B cell (primary cell): ENCODE results near the gene PCK1. TPM values are rescaled to one million over a fixed set of nuclear protein-coding genes. Genes with fewer than 3 reads are reported as not detected.

Experiments
- ATAC-seq: fragments of 200-7000 bp; cut with Tn5 transposase; one replicate; pipeline ENCODE4 v1.10.0; 2021; ENCODE audit warnings: low read depth, mild to moderate bottlenecking, moderate number of reproducible peaks, moderate library complexity
- CTCF ChIA-PET: fragments of 350-600 bp; sonication (Branson Sonifier 250); formaldehyde crosslinking; loops from one replicate; lab custom pipeline; 2021; ENCODE audit warnings: antibody characterized with exemption, inconsistent platforms; lab: Charles Lee
- POLR2A ChIA-PET: fragments of 350-600 bp; sonication (Branson Sonifier 250); formaldehyde crosslinking; loops from one replicate; lab custom pipeline; 2021; ENCODE audit warnings: antibody characterized with exemption; lab: Charles Lee
- DNase-seq: peaks from one replicate; pipeline ENCODE4 v3.0.0; 2013
- H2AFZ ChIP-seq: 2 replicates; pipeline ENCODE4 v1.6.1; 2012; ENCODE audit warnings: mild to moderate bottlenecking, low read depth, low read length; ENCODE audit not compliant: insufficient read depth, poor library complexity, severe bottlenecking
- H3K27ac ChIP-seq, 2 donors: 1 replicate in 1 of 2; 2 replicates in 1 of 2; pipeline ENCODE4 v1.5.1; 2012 to 2013; ENCODE audit warnings: low read length in 2 of 2, mild to moderate bottlenecking in 2 of 2, moderate library complexity in 1 of 2
- H3K27me3 ChIP-seq, 4 experiments: fragments of 200-600 bp in 1 of 4; sonication (generic) in 1 of 4; replicated peaks in 1 of 4; 1 replicate in 2 of 4; 2 replicates in 2 of 4; pipeline versions ENCODE4 v1.6.1 to v1.7.0; 2013 to 2016; ENCODE audit warnings: low read length in 3 of 4, mild to moderate bottlenecking in 2 of 4, mixed read lengths in 1 of 4, moderate library complexity in 1 of 4; ENCODE audit not compliant: insufficient read depth in 4 of 4, control insufficient read depth in 3 of 4; ENCODE audit errors: control extremely low read depth in 1 of 4
- H3K36me3 ChIP-seq, 2 experiments: replicated peaks in 1 of 2; 1 replicate in 1 of 2; 2 replicates in 1 of 2; pipeline versions ENCODE4 v1.6.1 to v1.7.1; 2013; ENCODE audit warnings: low read length in 1 of 2; ENCODE audit not compliant: insufficient read depth in 2 of 2, control insufficient read depth in 1 of 2; ENCODE audit errors: control extremely low read depth in 1 of 2, extremely low read depth in 1 of 2
- H3K4me1 ChIP-seq, 2 donors: fragments of 200-600 bp in 1 of 2; sonication (generic) in 1 of 2; 1 replicate in 1 of 2; 2 replicates in 1 of 2; pipeline versions ENCODE4 v1.5.1 to v1.6.1; 2013 to 2017; ENCODE audit warnings: low read length in 2 of 2; ENCODE audit not compliant: control insufficient read depth in 2 of 2, insufficient read depth in 2 of 2
- H3K4me2 ChIP-seq: replicated peaks from 2 replicates; pipeline ENCODE3; 2012; ENCODE audit warnings: mild to moderate bottlenecking, low read depth, low read length; ENCODE audit not compliant: poor library complexity, severe bottlenecking
- H3K4me3 ChIP-seq, 5 experiments: fragments of 200-600 bp in 1 of 5; sonication (generic) in 1 of 5; 1 replicate in 3 of 5; 2 replicates in 2 of 5; pipeline versions ENCODE4 v1.5.1 to v1.7.0; 2011 to 2016; ENCODE audit warnings: low read length in 4 of 5, mild to moderate bottlenecking in 4 of 5, low read depth in 2 of 5, control low read depth in 1 of 5, moderate library complexity in 1 of 5; ENCODE audit not compliant: insufficient read depth in 1 of 5; ENCODE audit errors: control extremely low read depth in 1 of 5, extremely low read depth in 1 of 5
- H3K79me2 ChIP-seq: fragments of 200-600 bp; sonication (generic); one replicate; pipeline ENCODE4 v1.6.0; 2016; ENCODE audit warnings: low read length; ENCODE audit not compliant: control insufficient read depth, insufficient read depth
- H3K9ac ChIP-seq: fragments of 200-600 bp; sonication (generic); 2 replicates; pipeline ENCODE4 v1.6.1; 2017; ENCODE audit warnings: mild to moderate bottlenecking, low read length, moderate library complexity
- H3K9me3 ChIP-seq, 3 donors: one replicate each; pipeline versions ENCODE4 v1.6.1 to v1.7.1; 2013; ENCODE audit warnings: low read length in 2 of 3; ENCODE audit not compliant: control insufficient read depth in 2 of 3, insufficient read depth in 1 of 3; ENCODE audit errors: control extremely low read depth in 1 of 3
- H4K20me1 ChIP-seq: 2 replicates; pipeline ENCODE4 v1.6.0; 2012; ENCODE audit warnings: mild to moderate bottlenecking, low read length; ENCODE audit not compliant: insufficient read depth, control insufficient read depth, poor library complexity, severe bottlenecking
- H3K27ac Mint-ChIP-seq: one replicate; pipeline ENCODE4 v1.8.0; 2021; ENCODE audit warnings: mixed read lengths
- H3K27me3 Mint-ChIP-seq: one replicate; pipeline ENCODE4 v1.8.0; 2021; ENCODE audit warnings: mixed read lengths
- H3K4me1 Mint-ChIP-seq: one replicate; pipeline ENCODE4 v1.8.0; 2021; ENCODE audit warnings: mixed read lengths
- H3K4me3 Mint-ChIP-seq: one replicate; pipeline ENCODE4 v1.8.0; 2021; ENCODE audit warnings: mixed read lengths
- H3K9me3 Mint-ChIP-seq: one replicate; pipeline ENCODE4 v1.8.0; 2022; ENCODE audit warnings: mixed read lengths; ENCODE audit not compliant: insufficient read depth
- EZH2 ChIP-seq: IDR thresholded peaks from 2 replicates; pipeline ENCODE4 v1.6.1; 2012; ENCODE audit warnings: borderline replicate concordance, low read depth, mild to moderate bottlenecking, moderate library complexity, low read length; ENCODE audit not compliant: insufficient read depth, poor library complexity, severe bottlenecking
- WGBS: methylation state at CpG from one replicate; pipeline ENCODE4 v1.1.5; 2013; ENCODE audit warnings: missing lambda C conversion rate; ENCODE audit not compliant: insufficient coverage; 5-methylcytosine and 5-hydroxymethylcytosine counted together
- intact Hi-C: fragments of 100-400 bp; cut with micrococcal nuclease; formaldehyde crosslinking; loops from one replicate; pipeline ENCODE4 v1.10.0; 2022
- polyA plus RNA-seq: library from polyadenylated mRNA; depleted of rRNA; stranded (reverse); fragments of >200 nt; gene quantifications from 2 replicates; pipeline ENCODE4 v1.2.3, GENCODE V29; 2012
- total RNA-seq, 2 donors: library from RNA; stranded (reverse); fragments of 120-200 nt in 1 of 2; gene quantifications; 1 replicate in 1 of 2; 2 replicates in 1 of 2; pipeline versions ENCODE4 v1.2.3 to v1.2.4, GENCODE V29; 2013 to 2022
- TF ChIP-seq, protein P1 (sequence below): fragments of 200-600 bp; IDR thresholded peaks from one replicate; pipeline ENCODE4 v1.8.0; 2022; ENCODE audit warnings: antibody characterized with exemption, mild to moderate bottlenecking

Gene PCK1
- total and polyA plus RNA-seq, 2 donors (not counting 1 experiment from before 2014, with no cell fraction given): not detected

GRCh38 chr20:57571782-57572416 is 11.0 kb downstream of the PCK1 start:
- no peak overlapping the region for H3K4me3 ChIP-seq
- Mint-ChIP-seq H3K9me3 (no peaks in the 10 kb centered on the region), H3K27ac (no peak overlapping the region), H3K4me3 (no peak overlapping the region), H3K27me3 (peaks cover 47% of the 10 kb centered on the region), H3K4me1 (no peaks in the 10 kb centered on the region)
- WGBS: 100% methylated on average over 1 of the region's 3 CpGs
- no peak for ATAC-seq
- no peaks in the 10 kb centered on the region for H4K20me1 ChIP-seq
- no peak for DNase-seq
- H3K27ac ChIP-seq: no peak overlapping the region
- H3K27me3 ChIP-seq: peaks cover 0 to 24% (median 3%) of the 10 kb centered on the region in 4 experiments
- H3K4me1 ChIP-seq: no peaks in the 10 kb centered on the region
- CTCF ChIA-PET: interaction anchor here (0.6 kb wide), 1 partner anchor 271 kb away, joined by 3 read pairs; no protein-coding TSS in a partner anchor
- no peak overlapping the region for H2AFZ ChIP-seq
- TF ChIP-seq EZH2: no peak
- TF ChIP-seq, protein P1, sequence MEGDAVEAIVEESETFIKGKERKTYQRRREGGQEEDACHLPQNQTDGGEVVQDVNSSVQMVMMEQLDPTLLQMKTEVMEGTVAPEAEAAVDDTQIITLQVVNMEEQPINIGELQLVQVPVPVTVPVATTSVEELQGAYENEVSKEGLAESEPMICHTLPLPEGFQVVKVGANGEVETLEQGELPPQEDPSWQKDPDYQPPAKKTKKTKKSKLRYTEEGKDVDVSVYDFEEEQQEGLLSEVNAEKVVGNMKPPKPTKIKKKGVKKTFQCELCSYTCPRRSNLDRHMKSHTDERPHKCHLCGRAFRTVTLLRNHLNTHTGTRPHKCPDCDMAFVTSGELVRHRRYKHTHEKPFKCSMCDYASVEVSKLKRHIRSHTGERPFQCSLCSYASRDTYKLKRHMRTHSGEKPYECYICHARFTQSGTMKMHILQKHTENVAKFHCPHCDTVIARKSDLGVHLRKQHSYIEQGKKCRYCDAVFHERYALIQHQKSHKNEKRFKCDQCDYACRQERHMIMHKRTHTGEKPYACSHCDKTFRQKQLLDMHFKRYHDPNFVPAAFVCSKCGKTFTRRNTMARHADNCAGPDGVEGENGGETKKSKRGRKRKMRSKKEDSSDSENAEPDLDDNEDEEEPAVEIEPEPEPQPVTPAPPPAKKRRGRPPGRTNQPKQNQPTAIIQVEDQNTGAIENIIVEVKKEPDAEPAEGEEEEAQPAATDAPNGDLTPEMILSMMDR: no peak
- H3K9me3 ChIP-seq: no peaks in the 10 kb centered on the region
- intact Hi-C loops: no loop called here
- H3K79me2 ChIP-seq: no peaks in the 10 kb centered on the region
- POLR2A ChIA-PET: no interaction called here
- H3K4me2 ChIP-seq: no peak overlapping the region
- no peaks in the 10 kb centered on the region for H3K36me3 ChIP-seq
- no peak overlapping the region for H3K9ac ChIP-seq

- CTCF ChIA-PET: no interaction called here
- no peak overlapping the region for H2AFZ ChIP-seq
- DNase-seq (no peak), ATAC-seq (no peak)
- Mint-ChIP-seq H3K4me3 (no peak overlapping the region), H3K27ac (no peak overlapping the region), H3K4me1 (no peaks in the 10 kb centered on the region), H3K9me3 (no peaks in the 10 kb centered on the region), H3K27me3 (peaks cover 35% of the 10 kb centered on the region)
- H3K4me2 ChIP-seq: no peak overlapping the region
- H4K20me1 ChIP-seq: no peaks in the 10 kb centered on the region
- peaks cover 0 to 30% (median 3%) of the 10 kb centered on the region in 4 experiments for H3K27me3 ChIP-seq
- POLR2A ChIA-PET: no interaction called here
- no peaks in the 10 kb centered on the region for H3K79me2 ChIP-seq
- WGBS: 62% methylated on average over 9 of the region's 12 CpGs
- H3K9ac ChIP-seq: no peak overlapping the region
- no peak overlapping the region for H3K27ac ChIP-seq
- H3K4me3 ChIP-seq: no peak overlapping the region
- no peaks in the 10 kb centered on the region for H3K4me1 ChIP-seq
- no peaks in the 10 kb centered on the region for H3K36me3 ChIP-seq
- H3K9me3 ChIP-seq: no peaks in the 10 kb centered on the region
- no peak for TF ChIP-seq EZH2
- TF ChIP-seq, protein P1: no peak
- intact Hi-C loops: no loop called here
These were observed 12.3 kb downstream of the PCK1 start for GRCh38 chr20:57573242-57573641.
